ENCODE results near the gene KRTAP12-3.
"Not testable (repeated sequence)": the region's sequence is repeated elsewhere in the genome, so short reads cannot be mapped to it uniquely, and the experiment has no call there.

DNA sequence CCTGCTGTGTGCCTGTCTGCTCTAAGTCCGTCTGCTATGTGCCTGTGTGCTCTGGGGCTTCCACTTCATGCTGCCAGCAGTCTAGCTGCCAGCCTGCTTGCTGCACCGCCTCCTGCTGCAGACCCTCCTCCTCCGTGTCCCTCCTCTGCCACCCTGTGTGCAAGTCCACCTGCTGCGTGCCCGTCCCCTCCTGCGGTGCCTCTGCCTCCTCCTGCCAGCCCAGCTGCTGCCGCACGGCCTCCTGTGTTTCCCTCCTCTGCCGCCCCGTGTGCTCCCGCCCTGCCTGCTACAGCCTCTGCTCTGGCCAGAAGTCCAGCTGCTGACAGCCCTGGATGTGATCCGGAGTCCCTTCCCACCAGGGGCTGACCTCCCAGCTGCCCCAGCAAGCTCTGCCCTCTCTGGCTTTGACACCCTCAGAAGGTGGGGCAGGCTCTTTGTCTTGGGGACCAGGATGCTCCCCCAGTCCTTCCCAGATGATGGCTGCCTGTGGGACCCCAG lies 19.8 kb upstream of the KRTAP12-3 start:
- not testable (repeated sequence) for TF ChIP-seq EZH2 (IDR thresholded peaks at IDR 0.05; ENCODE audit: insufficient read depth, poor library complexity, severe bottlenecking); EZH2phosphoT487 (IDR thresholded peaks at IDR 0.05; ENCODE audit: insufficient read depth, low read depth)
